Activated T-cell treated with anti-CD3 and anti-CD28 coated beads for 4 hours (primary cell): ENCODE results near the gene HHEX.
"Not testable (repeated sequence)": the region's sequence is repeated elsewhere in the genome, so short reads cannot be mapped to it uniquely, and the experiment has no call there.

ENCODE experiments used
- DNase-seq: peaks from one replicate; pipeline ENCODE4 v3.0.0-alpha.2; 2020

The HHEX gene

DNA sequence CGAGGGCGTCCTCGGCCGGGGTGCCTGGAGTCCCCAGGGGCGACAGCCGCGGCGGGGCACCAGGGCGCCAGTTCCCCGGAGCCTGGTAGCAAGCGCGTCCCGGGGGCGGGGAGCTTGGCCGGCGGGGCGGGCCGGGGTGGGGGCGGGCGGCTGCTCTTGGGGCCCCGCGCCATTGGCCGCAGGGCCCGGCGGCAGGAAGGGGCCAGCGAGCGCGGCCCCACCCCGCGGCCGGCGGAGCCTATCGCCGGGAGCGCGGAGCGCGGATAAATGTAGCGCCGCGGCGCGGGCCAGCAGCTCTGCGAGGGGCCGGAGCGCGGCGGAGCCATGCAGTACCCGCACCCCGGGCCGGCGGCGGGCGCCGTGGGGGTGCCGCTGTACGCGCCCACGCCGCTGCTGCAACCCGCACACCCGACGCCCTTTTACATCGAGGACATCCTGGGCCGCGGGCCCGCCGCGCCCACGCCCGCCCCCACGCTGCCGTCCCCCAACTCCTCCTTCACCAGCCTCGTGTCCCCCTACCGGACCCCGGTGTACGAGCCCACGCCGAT lies at the start of gene HHEX:
Gene HHEX, plus strand, starts transcription at position 293 of the 548 bp plus-strand sequence. Its CDS starts 32 bp downstream, at position 325.
- no peak for DNase-seq

DNA sequence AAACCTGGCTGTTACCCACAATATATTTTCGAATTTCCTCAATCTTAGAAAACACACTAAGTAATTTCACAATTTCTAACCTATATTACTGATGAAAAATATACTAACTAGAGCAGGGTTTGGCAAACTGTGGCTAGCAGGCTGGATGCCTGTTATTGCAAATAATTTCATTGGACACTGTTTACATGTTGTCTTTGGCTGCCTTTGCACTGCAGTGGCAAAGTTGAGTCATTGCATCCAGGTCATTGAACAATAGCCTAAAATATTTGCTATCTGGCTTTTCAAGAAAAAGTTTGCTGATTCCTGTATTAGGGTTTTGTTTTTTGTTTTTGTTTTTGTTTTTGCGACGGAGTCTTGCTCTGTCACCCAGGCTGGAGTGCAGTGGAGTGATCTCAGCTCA lies 49.6 kb upstream of the HHEX start:
- DNase-seq: no peak

DNA sequence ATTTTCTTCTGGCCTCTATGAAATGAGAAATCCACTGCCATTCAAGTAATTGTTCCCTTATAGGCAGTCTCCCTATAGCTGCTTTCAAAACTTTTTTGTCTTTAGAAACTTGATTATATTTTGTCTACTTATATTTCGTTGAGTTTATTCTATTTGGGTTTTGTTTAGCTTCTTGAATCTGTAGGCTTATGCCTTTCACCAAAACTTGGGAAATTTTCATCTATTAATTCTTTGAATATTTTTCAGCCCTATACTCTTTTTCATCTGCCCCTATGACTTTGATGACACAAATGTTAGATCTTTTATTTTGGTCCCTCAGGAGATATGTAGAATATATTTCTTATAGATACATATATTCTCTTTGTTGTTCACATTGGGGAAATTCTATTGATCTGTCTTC lies 48.3 kb upstream of the HHEX start:
- no peak for DNase-seq

DNA sequence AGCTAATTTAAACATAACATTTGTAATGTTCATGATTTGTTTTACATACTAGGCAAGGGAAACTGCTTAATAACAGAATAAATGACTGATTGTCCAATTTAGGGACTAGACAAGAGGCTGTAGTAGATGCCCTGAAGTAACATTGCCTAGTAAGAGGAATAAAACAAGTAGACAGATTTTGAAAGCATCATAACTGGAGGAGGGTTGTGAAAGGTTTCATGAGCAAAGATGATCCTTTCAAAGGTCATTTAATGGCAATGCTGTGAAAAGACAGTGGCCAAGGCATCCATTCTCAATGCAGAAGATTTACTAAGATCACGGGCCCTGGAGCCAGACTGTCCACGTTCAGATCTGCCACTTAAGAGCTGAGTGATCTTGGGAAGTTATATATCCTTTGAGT lies 44.8 kb upstream of the HHEX start:
- no peak for DNase-seq

DNA sequence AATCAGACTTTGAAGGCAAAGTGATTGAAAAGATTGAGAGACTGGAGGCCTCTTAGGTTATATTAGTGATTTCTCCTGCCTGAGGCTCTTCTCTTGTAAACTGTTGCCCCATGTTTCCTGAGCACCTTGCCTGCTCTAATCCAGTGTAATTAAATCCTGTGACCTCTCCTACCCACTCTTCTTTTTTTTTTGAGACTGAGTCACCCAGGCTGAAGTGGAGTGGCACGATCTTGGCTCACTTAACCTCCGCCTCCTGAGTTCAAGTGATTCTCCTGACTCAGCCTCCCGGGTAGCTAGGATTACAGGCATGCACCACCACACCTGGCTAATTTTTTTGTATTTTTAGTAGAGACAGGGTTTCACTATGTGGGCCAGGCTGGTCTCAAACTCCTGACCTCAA lies 38.9 kb upstream of the HHEX start:
- DNase-seq: not testable (repeated sequence)

DNA sequence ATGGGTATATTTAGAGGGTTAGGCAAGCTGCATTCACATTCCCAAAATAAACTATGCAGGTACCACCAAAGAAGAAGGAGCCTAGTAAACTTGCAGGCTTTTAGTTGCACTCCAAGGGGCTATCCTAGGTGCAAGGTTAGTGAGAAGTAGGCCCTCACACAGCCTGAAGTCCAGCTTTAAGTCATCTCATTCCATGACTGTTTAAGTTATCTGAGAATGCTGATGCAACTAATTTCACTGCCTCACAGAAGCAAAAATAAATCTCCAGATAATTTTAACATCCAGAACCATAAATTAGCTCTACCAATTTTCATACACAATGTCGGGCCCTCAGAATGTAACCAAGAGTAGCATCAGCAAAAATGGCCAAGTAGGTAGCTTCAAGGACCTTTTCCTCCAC lies 34.3 kb upstream of the HHEX start:
- no peak for DNase-seq

DNA sequence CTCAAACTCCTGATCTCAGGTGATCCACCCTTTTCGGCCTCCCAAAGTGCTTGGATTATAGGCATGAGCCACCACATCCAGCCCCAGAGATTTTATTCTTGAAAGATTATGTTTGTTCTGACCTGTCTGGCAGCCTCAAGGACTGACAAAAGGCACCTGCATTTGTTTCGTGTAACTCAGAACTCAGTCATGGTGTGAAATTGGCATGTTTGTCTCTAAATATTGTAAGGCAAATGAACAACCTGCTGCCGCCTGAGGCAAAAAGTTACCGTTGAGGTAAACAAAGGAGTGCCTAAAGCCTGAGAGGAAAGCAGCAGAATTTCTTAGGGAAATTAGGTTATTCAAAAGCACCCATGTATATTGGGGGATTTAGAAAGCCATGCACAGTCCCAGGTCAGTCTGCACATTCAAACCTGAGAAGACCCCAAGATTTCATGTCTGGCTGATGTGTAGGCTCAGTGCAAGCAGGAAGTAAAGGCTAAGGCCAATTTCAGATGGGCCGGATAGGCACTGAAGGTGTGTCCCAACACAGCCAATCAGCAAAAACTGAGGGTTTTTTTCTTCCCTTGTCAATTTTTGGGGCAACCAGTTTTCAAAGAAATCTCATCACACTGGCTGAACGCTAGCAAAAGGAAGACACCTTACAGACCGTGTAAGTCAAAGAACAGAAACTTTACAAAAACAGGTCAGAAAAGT lies 33.3 kb upstream of the HHEX start:
- DNase-seq: no peak

DNA sequence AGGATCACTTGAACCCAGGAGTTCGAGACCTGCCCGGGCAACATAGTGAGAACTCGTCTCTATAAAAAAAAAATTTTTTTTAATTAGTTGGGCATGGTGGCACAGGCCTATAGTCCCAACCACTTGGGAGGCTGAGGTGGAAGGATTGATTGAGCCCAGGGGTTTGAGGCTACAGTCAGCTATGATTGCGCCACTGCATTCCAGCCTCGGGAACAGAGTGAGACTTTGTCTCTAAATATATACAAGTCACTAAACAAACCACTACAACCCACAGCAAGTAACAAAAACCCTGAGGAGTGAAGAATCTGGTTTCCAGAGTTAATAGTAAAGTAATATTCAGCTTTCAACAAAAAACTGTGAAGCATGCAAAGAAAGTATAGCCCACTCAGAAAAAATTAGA lies 32.7 kb upstream of the HHEX start:
- no peak for DNase-seq

DNA sequence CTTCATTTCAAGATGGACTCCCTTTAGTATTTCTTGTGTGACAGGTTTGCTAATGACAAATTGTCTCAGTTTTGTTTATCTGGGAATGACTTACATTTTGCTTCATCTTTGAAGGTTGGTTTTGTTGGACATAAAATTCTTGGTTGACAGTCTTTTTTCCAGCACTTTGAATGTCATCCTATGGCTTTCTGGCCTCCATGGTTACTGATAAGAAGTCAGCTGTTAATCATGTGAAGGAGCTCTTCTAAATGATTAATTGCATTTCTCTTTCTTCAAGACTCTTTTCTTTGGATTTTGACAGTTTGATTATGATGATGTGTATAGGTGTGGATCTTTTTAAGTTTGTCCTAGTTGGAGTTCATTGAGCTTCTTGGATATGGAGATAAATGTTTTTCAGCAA lies 26.9 kb upstream of the HHEX start:
- no peak for DNase-seq

DNA sequence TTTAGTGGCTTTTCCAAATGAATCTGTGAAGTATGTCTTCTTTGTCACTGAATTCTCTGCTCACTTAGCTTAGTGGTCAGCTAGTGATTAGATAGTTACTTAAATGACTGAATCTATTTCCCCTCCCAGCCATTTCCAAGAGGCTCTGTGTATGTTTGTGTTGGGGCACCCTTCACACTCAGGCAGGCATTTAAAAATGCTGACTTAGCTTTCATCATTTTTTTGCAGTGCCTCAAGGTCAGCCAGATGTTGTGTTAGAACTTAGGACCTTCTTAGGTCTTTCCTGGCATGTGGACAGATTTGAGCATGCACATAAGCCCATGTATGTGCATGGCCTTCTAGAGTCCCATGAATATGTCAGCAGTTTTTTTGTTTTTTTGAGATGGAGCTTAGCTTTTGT lies 25.4 kb upstream of the HHEX start:
- no peak for DNase-seq

DNA sequence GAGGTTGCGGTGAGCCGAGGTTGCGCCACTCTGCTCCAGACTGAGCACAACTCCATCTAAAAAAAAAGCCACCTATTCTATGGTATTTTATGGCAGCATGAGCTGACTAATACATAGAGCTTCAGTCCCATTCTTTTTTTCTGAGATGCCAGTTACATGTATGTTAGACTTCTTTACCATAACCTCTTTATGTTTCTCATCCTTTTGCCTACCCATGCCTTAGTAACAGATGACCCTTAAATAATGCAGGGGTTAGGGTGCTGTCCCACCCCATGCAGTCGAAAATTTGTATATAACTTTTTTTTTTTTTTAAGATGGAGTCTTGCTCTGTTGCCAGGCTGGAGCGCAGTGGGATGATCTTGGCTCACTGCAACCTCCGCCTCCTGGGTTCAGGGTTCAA lies 22.7 kb upstream of the HHEX start:
- no peak for DNase-seq

DNA sequence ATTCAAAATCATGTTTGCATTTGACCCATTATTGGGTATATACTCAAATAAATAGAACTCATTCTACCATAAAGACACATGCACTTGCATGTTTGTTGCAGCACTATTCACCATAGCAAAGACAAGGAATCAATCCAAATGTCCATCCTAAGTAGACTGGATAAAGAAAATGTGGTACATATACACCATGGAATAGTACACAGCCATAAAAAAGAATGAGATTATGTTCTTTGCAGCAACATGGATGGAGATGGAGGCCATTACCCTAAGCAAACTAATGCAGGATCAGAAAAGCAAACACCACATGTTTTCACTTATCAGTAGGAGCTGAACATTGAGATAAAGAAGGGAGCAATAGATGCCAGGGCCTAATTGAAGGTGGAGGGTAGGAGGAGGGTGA lies 12.0 kb upstream of the HHEX start:
- DNase-seq: no peak

DNA sequence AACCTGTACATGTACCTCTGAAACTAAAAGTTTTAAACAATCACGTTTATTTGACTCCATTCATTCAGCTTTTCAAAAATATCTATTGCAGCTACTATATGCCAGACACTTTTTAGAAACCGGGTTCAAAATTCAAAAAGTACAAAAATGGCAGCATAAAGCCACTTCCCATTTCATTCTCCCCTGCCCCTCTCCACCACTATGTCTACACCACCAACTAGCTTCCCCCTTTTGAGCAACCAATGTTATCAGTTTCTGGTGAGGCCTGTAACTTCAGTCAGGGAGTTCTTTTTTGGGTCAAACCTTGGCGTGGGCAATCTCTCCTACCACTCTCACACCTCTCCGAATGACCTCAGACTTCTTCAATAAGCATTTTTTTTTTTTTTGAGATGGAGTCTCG lies 11.5 kb upstream of the HHEX start:
- DNase-seq: no peak

DNA sequence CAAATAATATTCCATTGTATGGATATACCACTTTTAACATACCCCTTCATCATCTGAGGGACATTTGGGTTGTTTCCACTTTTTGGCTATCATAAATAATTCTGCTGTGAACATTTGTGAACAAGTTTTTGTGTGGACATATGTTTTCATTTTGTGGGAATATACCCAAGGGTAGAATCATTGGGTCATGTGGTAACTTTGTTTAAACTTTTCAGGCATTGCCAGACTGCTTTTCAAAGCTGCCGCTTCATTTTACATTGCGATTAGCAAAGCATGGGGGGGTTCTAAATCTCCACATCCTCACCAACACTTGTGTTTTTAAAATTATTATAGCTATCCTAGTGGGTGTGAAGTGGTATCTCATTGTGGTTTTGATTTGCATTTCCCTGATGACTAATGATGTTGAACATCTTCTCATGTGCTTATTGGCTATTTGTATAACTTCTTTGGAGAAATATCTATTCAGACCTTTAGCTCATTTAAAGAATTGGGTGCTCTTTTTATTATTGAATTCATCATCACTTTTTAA lies 8.4 kb upstream of the HHEX start:
- DNase-seq: no peak

DNA sequence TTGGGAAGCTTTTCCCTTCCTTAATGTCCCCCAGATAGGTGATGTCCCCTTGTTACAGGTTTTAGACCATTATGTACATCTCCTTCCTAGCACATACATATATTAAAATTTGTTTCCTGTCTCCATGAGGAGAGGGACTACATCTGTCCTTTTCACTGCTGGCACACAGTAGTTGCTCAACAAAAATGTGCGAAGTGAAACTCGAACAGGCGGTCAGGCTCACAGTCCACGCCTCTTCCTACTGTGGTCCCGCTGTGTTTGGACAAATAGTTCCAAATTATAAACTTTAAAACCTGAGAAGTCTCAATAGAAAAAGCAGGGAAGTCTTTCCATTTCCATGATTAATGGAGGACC lies 1.2 kb upstream of the HHEX start:
- no peak for DNase-seq

DNA sequence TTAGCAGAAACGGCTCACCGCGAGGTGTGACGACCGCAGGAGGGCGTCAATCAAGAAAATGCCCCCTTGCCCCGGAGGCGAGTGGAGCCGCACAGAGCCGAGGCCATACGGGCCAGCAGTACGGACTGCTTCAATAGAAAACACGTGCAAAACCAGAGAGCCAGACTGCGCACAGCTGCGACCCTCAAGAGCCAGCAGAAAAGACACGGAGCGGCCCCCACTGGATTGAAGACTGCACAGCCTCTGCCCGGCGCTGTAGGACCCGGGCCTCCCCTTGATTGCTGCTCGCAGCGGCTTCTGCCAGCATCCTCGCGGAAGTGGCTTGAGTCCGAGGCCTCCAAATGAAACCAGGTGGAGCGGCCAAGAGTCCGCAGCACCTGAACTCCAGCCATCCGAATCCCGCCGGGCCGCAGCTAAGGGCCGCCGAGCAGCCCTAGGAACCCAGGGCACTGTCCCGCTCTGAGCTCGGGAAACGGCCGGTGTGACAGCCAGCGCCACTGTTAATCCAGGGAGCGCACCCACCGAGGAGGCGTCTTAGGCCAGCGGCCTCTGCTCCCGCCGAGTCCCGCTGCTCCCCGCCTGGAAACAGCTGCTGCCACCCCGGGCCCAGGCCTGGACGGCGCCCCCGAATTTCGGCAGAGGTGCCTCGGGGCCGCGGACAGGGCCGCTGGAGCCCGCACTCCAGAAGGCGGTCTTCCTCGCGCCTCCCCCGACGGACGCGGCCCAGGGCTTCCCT lies 660 bp upstream of the HHEX start:
- no peak for DNase-seq

DNA sequence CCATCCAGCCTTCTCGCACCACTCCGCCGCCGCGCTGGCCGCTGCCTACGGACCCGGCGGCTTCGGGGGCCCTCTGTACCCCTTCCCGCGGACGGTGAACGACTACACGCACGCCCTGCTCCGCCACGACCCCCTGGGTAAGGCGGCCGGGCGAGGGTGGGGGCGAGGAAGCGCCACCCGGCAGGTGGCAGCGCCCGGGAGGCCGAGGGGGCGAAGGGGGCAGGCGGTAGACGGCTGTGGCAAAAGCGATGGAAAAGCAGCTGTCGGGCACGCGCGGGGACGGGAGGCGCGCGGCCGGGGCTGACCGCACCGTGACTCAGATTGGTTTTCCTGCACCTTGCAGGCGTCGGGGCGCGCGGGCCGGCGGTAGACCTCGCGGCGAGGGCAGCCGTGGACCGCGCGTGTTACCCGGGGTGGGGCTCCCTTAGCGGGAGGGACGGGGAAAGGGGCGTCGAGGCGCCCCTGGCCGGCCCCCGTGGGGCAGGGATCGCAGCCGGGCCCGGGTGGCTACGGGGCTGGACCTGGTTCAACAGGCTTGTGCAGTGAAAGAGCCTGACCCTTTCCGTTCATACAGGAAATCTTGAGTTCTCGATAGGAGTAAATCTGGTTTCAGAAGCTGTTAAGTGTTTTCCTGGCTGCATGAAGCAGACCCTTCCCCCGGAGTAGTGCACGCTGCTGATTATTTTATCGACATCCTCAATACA lies 608 bp downstream of the HHEX start:
- DNase-seq: peak; percentile 27

DNA sequence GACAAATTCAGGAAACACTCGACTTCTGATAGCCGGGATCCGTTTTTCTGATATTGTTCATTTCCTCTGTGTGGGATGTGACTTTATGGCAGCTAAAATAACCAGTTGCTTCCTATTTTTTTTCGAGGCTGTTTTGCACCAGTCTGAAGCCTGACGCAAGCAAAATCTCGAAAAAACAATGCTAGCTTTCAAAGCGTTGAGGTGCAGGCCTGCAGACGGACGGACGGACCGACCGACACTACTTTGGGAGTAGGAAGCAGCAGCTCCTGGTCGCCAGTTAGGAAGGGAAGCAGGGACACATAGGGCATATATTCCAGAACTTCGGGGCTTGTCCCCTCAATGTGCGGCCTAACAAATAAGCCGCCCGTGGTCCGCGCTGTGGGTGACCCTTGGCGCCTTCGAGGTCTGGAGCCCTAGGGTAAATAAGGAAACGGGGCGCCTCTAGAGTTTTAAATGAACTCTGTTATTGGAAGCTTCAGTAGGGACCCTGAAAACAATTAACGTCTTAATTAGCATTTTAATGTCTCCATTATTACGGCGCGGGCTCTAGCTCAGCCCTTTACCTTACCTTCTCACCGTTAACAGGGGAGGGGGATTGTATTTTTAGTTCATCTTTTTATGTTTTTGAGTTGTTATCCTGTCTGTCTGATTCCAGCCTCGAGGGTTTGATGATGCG lies 1.3 kb downstream of the HHEX start:
- no peak for DNase-seq

DNA sequence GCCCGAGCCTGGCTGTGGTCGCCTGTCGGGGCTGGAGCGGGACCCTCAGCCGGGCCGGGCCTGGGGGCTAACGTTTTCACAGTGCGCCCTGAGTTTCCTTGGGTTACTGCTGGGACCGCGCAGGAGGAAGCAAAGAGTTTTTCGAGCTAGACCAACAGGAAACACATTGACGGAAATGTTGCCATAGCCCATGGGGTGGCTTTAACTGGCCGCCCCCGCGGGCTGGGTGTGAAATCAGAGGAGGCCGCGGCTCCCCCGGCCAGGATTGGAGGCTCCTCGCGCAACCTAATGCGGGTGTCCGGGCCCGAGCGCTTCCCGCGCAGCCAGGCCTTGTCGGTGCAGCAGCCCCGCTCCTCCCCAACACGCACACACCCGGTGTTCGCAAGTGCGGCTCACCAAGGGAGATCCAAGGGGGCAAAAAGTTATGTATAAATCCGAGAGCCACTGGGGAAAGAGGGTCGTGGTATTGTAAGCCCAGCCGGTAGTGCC lies 1.9 kb downstream of the HHEX start:
- DNase-seq: no peak

DNA sequence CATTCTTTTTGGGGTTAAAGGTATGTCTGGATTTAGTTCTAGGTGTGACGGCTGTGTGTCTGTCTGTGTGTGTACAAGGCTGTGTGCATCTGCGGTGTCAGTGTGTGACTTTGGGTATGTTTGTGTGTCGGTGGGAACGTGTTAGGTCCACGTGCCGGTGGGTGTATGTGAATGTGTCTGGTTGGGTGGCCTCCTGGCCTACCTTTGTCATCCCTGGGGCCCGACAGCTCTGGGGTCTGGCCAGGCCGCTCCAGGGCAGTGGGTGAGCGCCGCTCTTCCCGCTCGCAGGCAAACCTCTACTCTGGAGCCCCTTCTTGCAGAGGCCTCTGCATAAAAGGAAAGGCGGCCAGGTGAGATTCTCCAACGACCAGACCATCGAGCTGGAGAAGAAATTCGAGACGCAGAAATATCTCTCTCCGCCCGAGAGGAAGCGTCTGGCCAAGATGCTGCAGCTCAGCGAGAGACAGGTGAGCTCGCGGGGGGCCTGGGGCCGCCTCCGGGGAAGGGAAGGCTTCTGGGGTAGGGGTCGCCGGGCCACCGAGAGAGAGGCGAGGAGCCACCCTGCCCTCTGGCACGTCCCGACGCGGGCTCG lies 2.4 kb downstream of the HHEX start:
- no peak for DNase-seq

DNA sequence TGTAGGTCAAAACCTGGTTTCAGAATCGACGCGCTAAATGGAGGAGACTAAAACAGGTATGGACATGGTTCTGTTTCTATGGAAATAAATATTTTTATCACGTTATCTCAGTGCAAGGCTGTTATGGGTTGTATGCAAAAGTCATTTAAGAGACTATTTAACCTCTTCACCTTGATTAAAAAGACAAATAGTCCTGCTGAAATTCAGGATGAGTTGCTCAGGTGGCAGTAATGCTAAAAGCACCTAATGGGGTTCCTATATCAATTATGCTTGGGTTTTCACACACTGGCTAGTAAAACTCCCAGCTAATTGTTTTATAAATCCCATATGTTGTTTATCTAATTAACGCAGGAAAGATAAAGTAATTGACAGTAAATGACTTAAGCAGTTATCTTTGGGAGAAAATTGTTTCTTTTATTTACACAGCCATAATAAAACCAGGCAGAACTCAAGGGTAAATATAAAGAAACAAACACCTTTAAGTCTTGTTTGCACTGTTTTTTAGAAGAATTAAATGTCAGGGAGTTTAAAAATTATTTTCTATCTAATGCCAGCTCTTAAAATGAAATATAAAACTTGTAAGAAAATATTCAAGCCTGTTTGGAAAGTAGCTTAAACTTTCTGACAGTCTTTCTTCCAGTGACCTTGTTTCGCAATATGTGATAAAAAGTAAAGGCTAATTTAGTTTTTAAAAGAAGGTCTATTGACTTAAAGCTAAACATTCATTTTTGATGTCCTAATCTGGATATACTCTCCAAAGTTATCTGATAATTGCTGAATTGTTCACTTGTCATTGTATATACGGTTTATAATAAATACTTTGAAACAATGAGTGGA lies 3.2 kb downstream of the HHEX start:
- DNase-seq: no peak

DNA sequence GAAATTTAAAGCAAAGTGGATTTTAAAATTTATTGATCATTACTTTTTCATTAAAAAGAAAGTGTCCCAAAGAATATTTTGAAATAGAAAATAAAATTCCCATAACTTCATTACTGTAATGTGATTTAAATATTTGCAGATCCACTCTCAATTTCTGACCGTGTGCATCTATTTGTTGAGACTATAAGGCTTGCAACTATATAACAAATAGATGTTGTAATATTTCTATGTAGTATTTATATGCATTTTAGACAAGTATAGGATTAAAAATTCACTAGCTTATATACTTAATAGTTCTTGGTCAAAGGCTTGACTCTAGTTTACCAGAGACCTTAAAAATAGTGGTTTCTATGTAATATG lies 3.8 kb downstream of the HHEX start:
- DNase-seq: no peak
